Posterior cingulate gyrus (tissue), 11 donors: ENCODE measurements around the gene LHFPL2.

ENCODE experiments used
- DNase-seq, 10 donors: peaks; one replicate each; pipeline versions ENCODE4 v3.0.0 to v3.0.0-alpha.2; 2020 to 2021; ENCODE audit warnings: mixed read lengths in 3 of 10
- intact Hi-C: fragments of 100-400 bp; cut with DNase I; formaldehyde crosslinking; loops from one replicate; pipeline ENCODE4 v1.15.1; 2023

LHFPL2 gene

DNA sequence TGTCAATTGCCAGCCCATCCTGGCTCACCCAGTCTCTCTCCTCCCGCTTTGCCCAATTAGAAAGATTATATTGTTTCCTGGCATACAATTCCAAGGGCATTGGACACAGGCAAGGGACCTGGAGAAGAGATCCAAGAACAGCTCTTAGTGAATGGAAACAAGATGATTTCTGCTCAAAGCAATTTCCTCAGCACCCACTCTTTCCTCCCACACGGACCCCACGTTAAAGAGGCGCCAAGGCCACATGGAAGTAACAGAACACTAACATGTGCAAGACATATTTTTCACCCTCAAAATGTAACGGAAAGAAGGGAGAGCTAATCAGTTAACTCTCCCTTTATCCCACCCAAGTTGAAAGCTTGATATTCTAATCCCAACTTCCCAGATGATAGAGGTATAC lies 111.2 kb downstream of the LHFPL2 start:
- intact Hi-C loops, result loop anchor here (2.0 to 10.0 kb wide), 2 partner anchors 73 to 427 kb away; no protein-coding TSS in a partner anchor

DNA sequence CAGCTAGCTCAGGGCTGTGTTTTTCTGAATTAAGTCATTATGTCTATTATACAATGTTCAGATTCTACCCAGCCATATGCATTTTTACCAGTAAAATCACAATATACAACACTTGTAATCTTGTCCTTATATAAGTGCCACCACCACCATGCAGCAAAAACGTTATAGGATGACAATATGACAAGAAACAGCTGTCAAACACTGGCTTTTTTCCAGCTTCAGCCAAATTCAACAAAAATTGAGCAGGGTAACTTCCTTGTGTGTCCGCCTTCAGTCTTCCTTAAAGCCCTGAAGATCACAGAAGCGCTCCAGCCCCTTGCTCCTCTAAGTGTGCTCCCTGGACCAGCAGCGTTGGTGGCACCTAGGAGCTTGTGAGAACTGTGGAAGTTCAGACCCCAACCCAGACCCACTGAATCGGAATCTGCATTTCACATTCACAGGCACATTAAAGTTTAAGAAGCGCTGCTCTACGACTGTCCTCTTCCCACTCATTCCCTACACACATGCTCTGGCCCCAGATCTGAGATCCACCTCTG lies 111.8 kb downstream of the LHFPL2 start:
- DNase-seq, result no peak
- intact Hi-C loops, result loop anchor here (2.0 to 10.0 kb wide), 2 partner anchors 72 to 428 kb away; no protein-coding TSS in a partner anchor

More for the DNA sequence above, 111.2 kb downstream of the LHFPL2 start:
- no peak for DNase-seq

DNA sequence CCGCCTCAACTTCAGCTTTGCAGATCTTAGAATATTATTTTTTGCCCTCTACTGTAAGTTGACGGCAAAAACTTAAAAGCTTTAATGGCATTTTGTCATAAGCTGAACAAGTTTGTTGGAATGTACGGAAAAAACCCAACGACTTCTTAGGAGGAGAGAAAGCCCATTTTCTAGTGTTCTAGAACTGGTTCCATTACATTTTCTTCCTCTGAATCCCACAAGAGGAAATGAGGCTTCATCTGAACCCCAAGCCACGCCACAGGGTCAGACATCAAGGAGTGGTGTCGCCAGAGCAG lies 113.7 kb downstream of the LHFPL2 start:
- intact Hi-C loops, result loop anchor here (10.0 kb wide), 1 partner anchor 70 kb away; no protein-coding TSS in a partner anchor

DNA sequence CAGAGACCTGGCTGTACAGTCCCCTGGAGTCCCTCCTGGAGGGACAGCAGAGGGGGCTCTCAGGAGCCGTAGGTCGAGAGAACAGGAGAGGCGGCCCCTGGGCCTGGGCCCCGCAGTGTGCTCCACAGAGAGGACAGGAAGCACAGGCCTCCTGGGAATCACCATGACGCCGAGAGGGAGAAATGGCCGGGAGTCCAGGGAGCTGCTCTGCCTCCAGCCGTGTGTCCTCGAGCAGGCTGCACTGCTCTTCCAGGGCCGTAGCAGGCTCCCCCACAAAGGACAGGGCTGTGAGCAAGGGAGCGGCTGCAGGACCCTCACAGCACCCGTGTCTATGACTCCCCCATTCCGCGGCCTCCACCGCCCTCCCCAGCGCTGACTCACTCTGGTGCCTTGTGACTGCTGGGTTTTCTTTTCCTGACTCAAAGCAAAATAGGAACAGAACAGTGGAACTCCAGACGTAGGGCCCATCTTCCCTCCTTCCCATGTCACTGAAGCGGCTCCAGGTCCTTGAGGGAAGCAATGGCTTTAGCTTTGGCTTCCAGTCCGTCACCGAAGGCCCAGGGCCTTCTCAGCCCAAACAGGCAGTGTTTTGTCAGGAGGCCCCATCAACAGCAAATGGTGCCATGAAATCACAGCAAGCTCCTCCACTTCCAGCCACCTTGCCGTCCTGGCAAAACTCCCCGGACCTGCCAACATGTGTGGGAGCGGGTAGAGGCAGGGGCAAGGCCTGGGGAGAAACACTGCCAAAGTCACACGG lies 114.2 kb downstream of the LHFPL2 start:
- DNase-seq, result peak in 2 of 10 donors; percentile 29 to 81
- intact Hi-C loops, result loop anchor here (10.0 kb wide), 1 partner anchor 70 kb away; no protein-coding TSS in a partner anchor

More for the DNA sequence above, 113.7 kb downstream of the LHFPL2 start:
- no peak for DNase-seq

DNA sequence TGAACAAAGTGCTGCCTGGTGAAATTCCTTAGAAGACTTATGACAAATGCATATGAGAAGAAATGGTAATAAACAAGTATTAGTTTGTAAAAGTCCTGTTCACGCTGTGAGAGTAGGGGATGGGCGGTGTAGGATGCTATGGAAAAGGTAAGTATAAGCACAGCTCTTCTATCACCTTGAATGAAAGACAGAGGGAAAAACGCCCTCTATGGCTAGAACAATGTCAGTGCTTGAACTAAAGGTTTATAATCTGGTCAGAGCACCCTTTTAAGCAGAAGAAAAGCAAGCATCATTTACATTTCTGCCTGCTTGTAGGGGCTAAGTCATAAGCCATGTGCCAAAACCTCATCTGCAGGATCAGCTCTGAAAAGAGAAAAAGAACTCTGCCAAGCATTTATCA lies 115.2 kb downstream of the LHFPL2 start:
- intact Hi-C loops, result loop anchor here (10.0 kb wide), 1 partner anchor 69 kb away; no protein-coding TSS in a partner anchor
- DNase-seq, result no peak

DNA sequence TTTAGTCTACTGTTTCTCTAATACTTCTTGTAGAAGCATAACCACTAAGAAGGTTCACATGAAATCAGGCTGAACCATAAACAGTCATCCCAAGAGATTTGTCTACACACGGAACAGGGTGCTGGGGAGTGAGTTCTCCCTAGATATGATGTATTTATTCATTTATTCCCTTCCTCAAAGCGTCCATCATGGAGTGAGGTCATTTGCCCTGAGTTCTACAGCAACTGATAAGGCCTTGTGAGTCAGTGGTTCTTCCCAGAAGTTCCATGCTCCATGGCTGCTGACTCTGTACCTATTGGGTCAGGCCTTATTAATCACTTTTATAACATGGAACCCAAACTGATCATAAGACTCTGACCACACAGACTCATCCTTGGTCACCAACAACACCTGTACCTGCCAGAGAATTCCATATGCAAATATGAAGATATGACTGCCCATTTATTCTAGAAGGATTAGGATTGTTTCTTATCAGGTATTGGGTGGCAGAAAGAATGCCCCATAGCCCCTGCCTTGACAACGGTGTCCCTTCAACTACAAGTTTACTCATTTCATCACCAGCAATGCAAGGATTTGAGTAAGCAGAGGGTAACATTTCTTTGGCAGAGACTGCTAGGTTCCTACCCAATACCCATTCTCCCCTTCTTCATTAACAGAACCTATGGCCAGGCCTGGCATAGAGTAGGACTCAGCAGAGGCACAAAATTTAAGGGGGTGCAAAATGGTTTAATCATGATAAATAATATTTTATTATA lies 118.1 kb downstream of the LHFPL2 start:
- no peak for DNase-seq
- intact Hi-C loops, result loop anchor here (10.0 kb wide), 1 partner anchor 66 kb away; no protein-coding TSS in a partner anchor

DNA sequence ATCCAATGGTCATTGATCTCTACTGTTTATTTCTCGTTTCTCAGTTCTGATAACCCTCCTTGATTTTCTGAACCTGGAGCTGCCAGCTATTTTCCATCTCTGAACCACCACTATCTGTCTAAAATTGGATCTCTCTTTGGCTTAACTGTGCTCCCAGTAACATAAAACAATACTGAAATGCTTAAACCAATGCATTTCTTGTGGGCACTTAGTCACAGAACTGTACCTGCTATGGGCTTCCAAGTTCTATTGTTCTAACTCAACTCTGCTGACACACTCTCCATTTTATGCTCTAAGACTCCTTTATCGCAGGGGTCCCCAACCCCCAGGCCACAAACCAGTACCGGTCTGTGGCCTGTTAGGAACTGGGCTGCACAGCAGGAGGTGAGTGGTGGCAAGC lies 120.6 kb downstream of the LHFPL2 start:
- intact Hi-C loops, result no loop called here
- no peak for DNase-seq

DNA sequence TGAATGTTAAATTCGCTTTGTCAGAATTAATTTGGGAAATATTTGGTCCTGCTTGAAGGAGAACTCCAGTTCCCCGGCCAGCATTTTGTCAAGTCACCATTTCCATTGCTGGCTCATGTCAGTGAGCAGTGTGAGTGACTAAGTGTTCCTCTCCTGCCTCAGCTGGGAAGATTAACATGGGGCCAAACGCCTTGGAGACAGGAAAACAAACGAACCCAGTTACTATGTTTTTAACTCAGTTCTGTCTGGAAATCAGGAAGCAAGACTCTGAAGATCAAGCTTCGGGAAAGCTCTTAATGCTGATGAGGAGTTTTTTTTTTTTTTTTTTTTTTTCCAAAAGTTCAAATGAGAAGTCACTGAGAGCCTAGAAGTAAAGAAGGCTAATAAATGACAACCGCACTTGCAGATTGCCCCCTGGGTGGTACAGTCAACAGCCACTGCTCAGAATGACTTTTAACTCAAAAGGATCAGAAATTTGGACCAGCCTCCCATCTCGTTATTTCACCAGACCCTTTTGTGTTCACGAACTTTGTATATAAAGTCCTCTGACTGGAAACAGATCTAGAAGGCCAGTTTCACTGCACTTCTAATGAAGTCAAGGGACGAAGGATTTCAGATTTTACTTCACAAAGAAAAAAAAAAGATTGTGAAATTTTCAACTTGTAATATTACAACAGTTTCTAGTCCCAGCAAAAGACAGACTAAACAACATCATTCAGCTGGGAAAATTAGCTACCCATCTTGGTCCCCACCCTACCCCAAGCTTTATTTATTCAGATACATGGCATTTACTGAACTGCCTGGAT lies 121.3 kb downstream of the LHFPL2 start:
- DNase-seq, result no peak
- intact Hi-C loops, result no loop called here

DNA sequence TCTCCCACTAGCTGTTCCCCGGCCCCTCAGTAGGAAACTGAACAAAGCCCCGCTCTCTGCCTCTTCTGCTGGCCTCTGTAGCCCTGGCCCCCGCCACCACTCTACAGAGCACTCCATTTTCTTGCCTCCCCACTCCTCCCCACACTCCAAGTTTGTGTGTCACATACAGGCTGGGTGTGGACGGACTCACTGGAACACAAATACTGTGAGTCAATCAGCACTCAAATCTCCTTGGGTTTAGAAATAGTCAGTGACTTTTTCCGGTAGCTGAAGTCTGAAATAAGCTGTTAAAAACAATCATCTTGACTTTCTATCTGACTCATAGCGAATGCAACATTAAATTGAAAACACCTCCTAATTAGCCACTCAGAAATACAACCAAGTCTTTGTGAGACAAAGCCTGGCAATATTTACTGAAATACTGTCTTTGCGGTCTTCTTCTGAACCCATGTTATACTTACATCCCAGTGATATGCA lies 122.5 kb downstream of the LHFPL2 start:
- DNase-seq, result no peak
- intact Hi-C loops, result no loop called here

DNA sequence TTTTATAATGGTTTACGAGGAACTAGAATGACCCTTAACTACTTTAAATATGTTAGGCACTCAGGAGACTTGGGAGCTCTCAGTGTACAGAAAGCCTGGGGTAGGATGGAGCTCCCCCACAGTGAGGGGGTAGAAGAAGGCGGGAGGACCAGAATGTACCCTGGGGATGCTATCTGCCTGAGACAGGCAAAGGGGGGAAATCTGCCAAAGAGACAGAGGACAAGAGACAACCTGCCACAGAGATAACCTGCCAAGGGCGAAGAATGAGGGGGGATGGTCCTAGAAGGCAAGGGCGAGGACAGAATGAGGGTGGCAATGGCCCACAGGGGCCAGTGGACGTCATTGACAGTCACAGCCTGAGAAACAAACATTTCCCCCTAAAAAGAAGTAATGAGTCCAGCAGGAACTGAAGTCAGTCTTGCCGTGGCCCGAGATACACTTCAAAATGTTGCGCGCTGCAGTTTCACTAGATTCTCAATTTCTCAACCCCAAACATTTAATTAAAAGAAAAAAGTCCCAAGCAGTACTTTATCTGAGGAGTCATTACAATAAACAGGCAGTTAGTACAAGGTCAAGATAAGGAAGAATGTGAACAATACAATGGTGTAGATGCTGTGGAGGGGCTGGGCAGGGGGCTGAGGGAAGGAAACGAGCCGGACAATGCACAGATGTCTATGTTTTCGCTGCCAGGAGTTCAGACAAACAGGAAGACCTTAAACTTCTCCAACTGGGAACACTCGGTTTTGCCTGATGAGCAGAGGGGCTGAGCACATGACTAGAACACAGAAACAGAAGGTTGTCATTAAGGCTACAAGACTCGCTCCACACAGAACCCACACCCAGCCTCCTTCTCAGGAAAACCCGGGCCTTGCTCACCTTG lies 125.0 kb downstream of the LHFPL2 start:
- no peak for DNase-seq
- intact Hi-C loops, result no loop called here

DNA sequence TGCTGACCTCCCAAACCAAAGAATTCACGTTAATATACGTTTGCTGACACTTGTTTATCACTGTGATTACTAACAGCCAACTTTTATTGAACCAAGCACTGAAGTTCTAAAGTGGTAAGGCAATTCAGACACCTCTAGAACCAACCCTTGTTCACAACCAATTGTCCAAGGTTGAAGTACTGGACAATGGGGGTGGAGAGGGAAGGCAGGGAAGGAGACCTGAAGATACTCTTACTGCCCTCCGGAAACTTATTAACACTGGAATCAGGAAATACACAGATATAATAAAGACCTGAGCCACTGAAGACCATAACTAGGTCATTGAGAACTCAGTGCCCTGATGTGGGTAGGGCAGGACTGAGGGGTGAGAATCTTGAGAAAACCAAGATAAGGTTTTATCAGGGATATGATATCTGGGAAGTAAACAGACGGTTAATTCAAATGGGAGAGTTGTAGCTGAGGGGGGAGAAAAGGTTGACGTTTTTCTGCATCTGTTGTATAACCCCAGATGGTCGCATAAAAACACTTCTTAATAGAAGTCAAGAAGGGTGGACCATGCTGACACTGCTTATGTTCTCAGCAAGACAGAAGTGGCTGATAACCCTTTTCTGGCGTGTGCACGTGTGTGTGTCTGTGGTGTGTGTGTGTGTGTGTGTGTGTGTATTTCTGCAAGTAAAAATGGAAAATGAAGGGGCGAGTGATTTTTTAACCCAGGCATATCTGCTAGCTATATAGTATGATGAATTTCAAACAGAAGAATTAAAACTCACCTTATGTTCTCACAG lies 125.9 kb downstream of the LHFPL2 start:
- intact Hi-C loops, result no loop called here
- no peak for DNase-seq

DNA sequence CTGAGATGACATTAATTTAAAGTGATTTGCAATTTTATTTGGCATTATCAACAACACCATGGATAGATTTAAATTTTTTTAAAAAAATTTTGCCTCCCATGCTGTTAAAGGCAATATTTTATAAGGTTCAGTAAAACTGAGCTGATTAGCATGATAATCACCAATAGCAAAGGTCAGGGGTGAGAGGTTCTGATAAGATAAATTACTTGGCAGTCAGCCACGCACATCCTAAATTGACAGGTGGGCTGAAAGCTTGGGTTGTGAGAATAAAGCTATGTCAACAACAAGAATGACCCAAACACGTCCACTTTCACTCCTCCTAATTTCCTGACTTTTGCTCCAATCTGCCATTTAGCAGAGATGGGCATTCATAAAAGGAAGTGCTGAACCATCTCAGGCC lies 127.1 kb downstream of the LHFPL2 start:
- DNase-seq, result no peak

DNA sequence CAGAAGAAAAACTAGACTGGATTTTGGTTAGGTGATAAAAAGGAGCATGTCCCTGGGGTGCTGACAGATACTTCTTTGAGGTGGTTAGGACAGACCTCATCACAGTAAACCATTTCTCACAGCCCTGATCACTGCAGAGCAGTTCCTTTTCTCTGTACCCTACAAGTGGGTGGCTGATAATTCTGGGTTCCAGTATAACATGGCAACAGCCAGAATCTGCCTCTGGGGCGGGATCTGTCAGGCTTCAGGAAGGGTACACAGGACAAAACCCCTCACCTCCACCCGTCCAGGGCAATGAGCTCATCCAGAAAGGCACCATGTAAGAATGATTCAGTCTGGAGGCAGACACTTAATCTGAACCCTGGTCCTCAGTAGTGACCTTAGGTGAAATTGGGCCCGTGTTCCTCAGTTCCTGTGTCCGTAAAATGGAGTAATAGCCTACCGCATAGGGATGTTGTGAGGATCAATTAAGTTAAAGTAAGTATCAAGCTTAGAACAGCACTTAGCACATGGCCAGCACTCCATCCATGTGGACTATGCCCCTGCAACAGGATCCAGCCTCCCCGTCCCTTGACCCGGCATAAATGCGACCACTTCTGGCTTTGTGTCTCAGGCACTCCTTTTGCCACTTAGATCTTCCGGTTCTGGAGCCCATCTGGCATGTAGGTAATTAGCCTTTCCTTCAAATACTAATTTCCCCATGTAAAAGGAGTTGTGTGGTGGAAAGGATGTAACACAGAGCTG lies 129.2 kb downstream of the LHFPL2 start:
- intact Hi-C loops, result no loop called here
- no peak for DNase-seq

More for the DNA sequence above, 127.1 kb downstream of the LHFPL2 start:
- intact Hi-C loops, result no loop called here

DNA sequence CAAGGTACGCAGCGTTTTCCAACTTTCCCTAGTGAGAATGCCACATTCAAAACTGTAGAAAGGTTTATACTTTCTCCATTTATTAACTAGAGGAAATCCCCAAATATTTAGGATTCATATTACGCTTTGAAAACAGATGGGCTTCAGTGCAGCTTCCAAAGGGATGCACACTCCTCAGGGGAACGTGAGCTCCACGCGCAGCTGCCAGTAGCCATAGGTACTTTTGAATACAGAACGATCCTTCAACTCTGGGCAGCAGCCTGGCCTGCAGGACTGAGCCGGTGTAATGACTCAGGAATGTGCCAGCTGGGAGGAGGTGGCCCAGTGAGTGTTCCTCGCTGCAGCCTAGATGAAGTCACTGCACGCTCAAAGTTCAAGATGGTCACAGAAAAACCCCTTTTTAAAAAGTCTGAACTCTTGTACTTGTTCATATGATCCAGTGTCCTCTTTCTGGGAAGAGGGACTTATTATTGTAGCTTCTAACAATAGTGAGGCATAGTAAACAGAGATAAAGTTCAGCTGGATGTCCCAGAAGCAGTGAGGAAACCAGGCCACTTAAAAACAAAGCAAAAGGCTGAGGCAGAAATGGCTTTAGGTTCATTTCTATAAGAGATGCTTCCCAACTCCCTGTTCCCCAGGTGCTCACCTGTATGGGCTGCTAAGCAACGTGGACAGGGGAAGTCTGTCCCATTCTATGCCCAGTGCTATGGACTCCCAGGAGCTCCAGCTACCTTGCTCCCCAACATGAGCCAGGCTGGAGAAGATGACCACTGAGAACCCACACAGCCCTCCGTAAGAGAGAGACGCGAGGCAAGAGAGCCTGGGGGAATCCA lies 130.0 kb downstream of the LHFPL2 start:
- intact Hi-C loops, result no loop called here

DNA sequence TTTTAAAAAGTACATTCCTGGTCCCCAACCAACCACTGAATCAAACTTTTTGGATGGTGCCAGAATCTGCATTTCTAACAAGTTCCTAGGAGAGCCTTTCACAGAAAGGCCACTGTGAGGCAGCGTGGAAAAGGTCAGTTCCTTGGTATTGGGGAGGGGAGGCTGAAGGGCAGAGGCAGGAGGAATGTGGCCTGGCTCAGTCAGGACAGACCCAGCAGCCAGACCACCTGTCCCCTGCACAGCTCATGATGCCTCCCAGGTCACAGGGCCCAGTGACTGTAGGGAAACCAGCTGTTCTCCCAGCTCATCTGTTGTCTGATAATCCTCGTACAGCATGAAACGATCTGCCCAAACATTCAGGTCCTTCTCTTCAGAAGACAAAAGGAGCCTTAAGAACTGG lies 132.9 kb downstream of the LHFPL2 start:
- DNase-seq, result no peak
- intact Hi-C loops, result no loop called here

More for the DNA sequence above, 130.0 kb downstream of the LHFPL2 start:
- DNase-seq, result no peak

DNA sequence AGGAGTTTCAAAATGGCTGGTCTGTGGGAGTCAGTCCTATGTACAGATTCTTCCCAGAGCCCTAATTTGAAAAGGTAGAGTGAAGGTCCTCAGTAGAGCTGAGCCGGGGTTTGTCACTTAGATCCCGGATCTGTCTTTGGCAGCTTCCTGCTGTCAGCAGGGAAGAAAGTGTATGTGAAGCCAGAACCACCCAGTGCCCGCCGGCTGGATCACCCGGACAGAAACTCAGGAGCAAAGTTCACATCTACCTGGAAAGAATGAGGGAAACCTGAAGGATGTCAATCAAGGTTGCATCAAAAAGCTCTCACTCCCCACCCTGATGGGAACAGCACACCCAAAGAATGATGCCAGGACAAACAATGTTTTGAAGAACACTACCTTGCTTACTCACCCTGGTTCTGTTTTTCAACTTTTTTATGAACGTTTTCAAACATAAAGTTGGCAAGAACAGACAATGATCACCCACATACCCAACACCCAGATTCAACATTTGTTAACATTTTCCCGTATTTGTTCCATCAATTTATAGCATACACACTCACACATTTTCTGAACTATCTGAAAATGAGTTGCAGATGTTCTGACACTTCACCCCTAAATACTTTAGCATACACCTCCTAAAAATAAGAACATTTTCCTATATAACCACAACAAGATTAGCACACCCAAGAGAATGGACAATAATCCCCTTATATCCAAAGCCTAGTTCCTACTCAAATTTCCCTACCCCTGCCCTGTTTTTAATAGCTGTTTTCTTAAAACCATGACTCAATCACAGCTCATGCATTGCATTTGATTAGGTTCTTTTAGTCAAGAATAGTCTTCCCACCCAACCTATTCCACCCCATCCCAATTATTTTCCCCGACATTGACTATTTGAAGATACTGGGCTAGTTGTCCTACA lies 133.9 kb downstream of the LHFPL2 start:
- intact Hi-C loops, result no loop called here

More for the DNA sequence above, 133.9 kb downstream of the LHFPL2 start:
- DNase-seq, result no peak
